ENCODE results near the gene LRRC31.

Gene LRRC31

GRCh38 chr3:169869484-169870220 lies at the start of gene LRRC31:
Gene LRRC31, minus strand, starts transcription at chr3:169869935. Its CDS starts 128 bp downstream, at chr3:169869807.
- DNase-seq: no peak

- DNase-seq: peak; percentile 23
These were observed 44.6 kb upstream of the LRRC31 start for GRCh38 chr3:169914321-169914720.

DNA sequence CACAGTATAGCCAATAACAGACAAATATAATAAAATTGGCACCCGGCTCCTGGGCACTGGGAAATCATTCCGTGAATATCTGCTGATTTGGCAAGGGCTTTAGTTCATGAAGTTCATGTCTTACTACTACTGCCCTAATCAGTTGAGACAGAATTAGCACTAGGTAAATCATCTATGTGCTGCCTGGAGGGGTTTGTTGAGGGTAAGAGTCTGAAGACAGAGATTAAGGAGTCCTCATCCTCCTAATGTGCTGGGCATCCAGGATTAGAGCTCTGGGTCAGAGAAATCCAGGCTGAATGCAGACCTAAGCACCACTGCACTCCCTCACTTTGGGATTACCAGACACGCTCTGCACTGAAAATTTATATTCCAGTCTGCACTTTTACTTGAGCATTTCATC lies 43.6 kb upstream of the LRRC31 start:
- no peak for DNase-seq

GRCh38 chr3:169911272-169911671 lies 41.5 kb upstream of the LRRC31 start, which contains the start of gene SAMD7:
Gene SAMD7, plus strand, starts transcription at chr3:169911572. Its CDS starts 7,927 bp downstream, at chr3:169919499.
- DNase-seq: no peak

- no peak for DNase-seq
These were observed 38.2 kb upstream of the LRRC31 start for GRCh38 chr3:169907944-169908343.

GRCh38 chr3:169907476-169907875 lies 37.7 kb upstream of the LRRC31 start:
- no peak for DNase-seq

GRCh38 chr3:169905404-169905803 lies 35.7 kb upstream of the LRRC31 start:
- DNase-seq: no peak

DNA sequence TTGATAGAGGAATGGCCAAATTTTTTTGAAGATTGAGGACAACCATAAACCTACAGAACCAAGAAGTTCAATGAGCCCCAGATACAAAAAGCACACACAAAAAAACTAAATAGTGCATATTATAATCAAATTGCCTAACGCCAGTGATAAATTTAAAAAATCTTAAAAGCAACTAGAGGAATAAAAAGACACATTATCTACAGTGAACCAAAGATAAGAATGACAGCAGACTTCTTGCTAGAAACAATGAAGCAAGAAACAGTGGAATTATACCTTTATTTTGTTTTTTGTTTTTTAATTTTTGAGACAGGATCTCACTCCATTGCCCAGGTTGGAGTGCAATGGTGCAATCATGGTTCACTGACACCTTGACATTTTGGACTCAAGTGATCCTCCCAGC lies 31.7 kb upstream of the LRRC31 start:
- peak; percentile 19 for DNase-seq

GRCh38 chr3:169897284-169897683 lies 27.5 kb upstream of the LRRC31 start:
- no peak for DNase-seq

- DNase-seq: no peak
These were observed 25.3 kb upstream of the LRRC31 start for GRCh38 chr3:169895072-169895471.

DNA sequence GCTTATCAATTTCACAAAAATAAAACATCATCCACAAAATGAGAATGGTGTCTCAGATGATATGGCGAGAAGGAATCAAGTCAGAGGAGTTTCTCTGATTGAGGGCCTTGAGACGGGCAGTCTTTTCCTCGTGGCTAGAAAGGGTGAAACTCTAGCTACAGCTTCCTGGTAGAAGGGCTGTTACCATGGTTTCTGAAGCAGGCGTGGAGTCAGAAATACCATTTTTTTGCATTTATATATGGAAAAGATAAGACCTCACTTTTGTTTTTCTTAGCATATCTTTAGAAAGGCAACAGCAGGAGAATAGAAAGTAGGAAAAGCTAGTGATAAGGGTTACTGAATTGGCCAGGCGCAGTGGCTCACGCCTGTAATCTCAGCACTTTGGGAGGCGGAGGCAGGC lies 24.4 kb upstream of the LRRC31 start:
- peak; percentile 38 for DNase-seq

DNA sequence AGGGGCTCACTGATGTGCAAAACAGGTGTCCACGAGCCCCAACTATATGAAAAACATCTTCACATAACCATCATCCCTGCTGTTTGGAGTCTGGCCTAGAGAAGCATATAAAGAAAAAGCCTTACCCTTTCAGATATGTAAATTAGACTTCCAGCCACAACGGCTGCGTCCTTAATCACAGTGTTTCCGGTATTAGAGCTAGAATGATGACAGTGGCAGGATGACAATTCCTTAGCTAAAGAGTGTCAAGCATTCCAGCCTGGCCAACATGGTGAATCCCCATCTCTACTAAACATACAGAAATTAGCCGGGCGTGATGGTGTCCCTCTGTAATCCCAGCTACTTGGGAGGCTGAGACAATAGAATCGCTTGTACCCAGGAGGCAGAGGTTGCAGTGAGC lies 22.2 kb upstream of the LRRC31 start:
- no peak for DNase-seq

- DNase-seq: no peak
These were observed 16.9 kb upstream of the LRRC31 start for GRCh38 chr3:169886671-169887070.

- no peak for DNase-seq
These were observed 11.0 kb upstream of the LRRC31 start for GRCh38 chr3:169880576-169881250.

GRCh38 chr3:169879845-169880575 lies 10.3 kb upstream of the LRRC31 start:
- DNase-seq: no peak

DNA sequence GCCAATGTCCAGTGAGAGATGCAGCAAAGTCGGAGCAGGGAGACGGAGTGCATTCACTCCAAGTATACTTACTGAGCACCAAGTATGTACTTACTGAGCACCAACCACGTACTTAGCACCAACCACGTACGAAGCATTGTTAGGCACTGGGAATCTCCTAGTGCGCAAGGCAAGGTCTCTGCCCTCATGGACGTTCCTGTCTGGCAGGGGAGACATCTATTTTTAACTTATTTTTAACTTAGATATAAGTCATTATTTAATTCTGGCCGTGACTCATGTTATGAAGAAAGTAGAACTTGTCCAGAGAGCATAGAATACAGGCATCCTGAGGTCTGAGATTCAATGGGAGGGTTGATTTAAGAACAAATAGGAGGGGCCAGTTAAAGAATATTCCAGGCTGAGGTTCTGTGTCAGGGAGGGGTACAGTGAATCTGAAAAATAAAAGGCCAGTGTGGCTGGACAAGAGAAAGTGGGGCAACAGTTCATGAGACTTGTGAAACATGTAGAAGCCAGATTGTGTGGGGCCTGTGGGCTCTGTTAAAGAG lies 9.3 kb upstream of the LRRC31 start:
- no peak for DNase-seq

DNA sequence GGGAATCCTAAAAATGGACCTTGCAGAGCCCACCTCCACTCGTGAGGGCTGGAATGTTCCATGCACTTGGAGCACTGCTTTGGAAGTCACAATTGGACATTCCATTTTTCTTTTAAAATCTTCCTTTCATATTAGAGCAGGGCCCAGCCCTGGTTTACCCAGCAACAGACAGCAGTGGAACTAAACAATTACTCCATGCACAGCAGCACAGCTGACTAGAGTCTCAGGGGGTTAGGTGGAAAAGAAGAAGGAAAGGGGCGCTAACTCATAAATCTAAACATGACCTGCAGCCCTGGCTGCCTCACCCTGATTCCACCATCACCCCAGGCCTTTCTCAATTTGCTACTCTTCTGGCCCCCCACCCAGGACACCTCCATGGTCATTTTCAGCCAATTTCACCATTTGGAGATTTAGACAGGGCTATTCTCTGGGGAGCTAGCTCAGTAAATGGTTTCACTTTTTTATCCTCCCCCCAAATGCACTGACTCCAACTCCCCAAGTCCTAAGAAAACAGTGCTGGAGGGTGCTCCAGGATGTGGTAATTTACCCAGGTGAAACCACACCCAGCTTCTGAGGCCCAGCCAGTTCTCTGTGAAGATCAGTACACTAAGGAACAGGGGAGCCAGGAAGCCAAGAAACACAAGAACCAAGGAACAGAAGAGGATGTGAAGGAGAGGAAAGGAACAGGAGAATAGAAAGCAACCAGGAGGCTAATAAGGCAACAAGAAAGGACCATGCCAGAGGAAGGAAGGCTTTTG lies 1.6 kb upstream of the LRRC31 start:
- DNase-seq: no peak

DNA sequence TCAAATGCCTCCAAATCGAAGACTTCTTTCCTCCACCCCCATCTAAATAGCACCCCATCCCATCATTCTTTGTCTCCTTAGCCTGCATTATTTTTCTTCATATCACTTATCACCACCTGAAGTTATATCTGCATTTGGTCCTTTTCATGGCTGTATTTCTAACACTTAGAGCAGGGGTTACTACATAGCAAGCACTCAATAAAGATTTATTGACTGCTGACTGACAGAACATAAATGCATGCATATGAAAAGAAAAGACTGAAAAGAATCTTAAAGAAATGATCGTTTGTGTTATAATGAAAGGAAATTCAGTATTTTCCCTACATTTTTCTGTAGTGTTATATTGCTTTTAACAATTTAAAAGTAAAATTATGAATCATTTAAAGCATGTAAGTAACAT lies 1.4 kb downstream of the LRRC31 start:
- no peak for DNase-seq

DNA sequence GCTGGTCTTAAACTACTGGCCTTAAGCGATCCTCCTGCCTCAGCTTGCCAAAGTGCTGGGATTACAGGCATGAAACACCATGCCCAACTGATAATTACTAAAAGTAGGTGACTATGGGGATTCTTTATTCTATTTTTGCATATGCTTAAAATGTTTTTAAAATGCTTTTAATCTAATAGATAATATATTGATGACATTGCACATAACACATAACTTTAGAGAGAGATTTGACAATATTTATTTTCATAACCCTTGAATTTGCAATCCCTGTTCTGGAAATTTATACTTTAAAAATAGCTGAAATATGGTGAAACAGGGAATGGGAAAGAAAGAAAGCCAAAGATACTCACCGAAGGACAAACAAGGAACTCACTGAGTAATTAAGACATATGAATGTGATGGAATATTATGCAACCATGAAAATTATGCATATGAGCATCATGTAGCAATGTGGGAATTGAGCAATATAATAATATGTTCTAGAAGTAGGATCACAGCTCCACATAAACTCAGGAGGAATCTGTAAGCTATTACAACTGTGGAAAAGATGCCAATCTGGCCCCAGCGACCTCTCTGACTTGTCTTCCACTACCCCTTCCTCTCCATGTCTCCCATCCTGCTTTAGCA lies 2.0 kb downstream of the LRRC31 start:
- no peak for DNase-seq

- peak; percentile 56 for DNase-seq
These were observed 4.5 kb downstream of the LRRC31 start for GRCh38 chr3:169865176-169865767.

- no peak for DNase-seq
These were observed 5.5 kb downstream of the LRRC31 start for GRCh38 chr3:169864270-169864669.

GRCh38 chr3:169863458-169863899 lies 6.3 kb downstream of the LRRC31 start:
- peak; percentile 85 for DNase-seq

All from hematopoietic multipotent progenitor cell treated with erythropoietin and hydrocortisone succinate and interleukin-3 and kit ligand, for 6 days (in vitro differentiated cells).